H9 (cell line): ENCODE results near the gene PGGHG. TPM values are rescaled to one million over a fixed set of nuclear protein-coding genes. Genes with fewer than 3 reads are reported as not detected.

Source experiments
- DNase-seq: peaks from one replicate; pipeline ENCODE4 v3.0.0-alpha.2; 2017
- H2AFZ ChIP-seq: one replicate; pipeline ENCODE4 v1.6.1; 2013; ENCODE audit warnings: mild to moderate bottlenecking, low read length, control low read depth, moderate library complexity
- H2AK5ac ChIP-seq: 2 replicates; pipeline ENCODE4 v1.6.1; 2013; ENCODE audit warnings: low read length, control low read depth, mixed read lengths; ENCODE audit not compliant: insufficient read length
- H2BK120ac ChIP-seq: one replicate; pipeline ENCODE4 v1.6.1; 2013; ENCODE audit warnings: low read depth, mild to moderate bottlenecking, low read length, control low read depth, inconsistent platforms; ENCODE audit not compliant: poor library complexity, severe bottlenecking
- H2BK12ac ChIP-seq: 2 replicates; pipeline ENCODE4 v1.6.1; 2013; ENCODE audit warnings: low read length, control low read depth, mixed read lengths, low read depth; ENCODE audit not compliant: insufficient read length
- H2BK15ac ChIP-seq: 2 replicates; pipeline ENCODE4 v1.6.1; 2013; ENCODE audit warnings: low read depth, low read length, control low read depth
- H2BK20ac ChIP-seq: one replicate; pipeline ENCODE4 v1.6.1; 2013; ENCODE audit warnings: low read depth, mild to moderate bottlenecking, low read length, control low read depth, inconsistent platforms; ENCODE audit not compliant: poor library complexity, severe bottlenecking
- H2BK5ac ChIP-seq: 2 replicates; pipeline ENCODE4 v1.6.1; 2013; ENCODE audit warnings: low read length, control low read depth, mixed read lengths; ENCODE audit not compliant: insufficient read length
- H3K14ac ChIP-seq: 2 replicates; pipeline ENCODE4 v1.6.1; 2013; ENCODE audit warnings: low read length, control low read depth; ENCODE audit not compliant: insufficient read depth
- H3K18ac ChIP-seq: 2 replicates; pipeline ENCODE4 v1.6.1; 2013; ENCODE audit warnings: low read depth, mild to moderate bottlenecking, mixed read lengths, low read length, control low read depth; ENCODE audit not compliant: insufficient read length
- H3K23ac ChIP-seq: 2 replicates; pipeline ENCODE4 v1.6.1; 2013; ENCODE audit warnings: low read length, control low read depth, mixed read lengths, low read depth; ENCODE audit not compliant: insufficient read length
- H3K23me2 ChIP-seq: 2 replicates; pipeline ENCODE4 v1.6.1; 2013; ENCODE audit warnings: low read depth, mild to moderate bottlenecking, mixed read lengths, low read length, control low read depth; ENCODE audit not compliant: insufficient read length, poor library complexity, severe bottlenecking
- H3K27ac ChIP-seq: 2 replicates; pipeline ENCODE4 v1.5.1; 2013; ENCODE audit warnings: low read length, control low read depth, mixed read lengths, low read depth; ENCODE audit not compliant: insufficient read length
- H3K27me3 ChIP-seq: 2 replicates; pipeline ENCODE4 v1.6.1; 2013; ENCODE audit warnings: low read length, control low read depth, inconsistent platforms; ENCODE audit not compliant: insufficient read depth
- H3K4ac ChIP-seq: 2 replicates; pipeline ENCODE4 v1.6.1; 2013; ENCODE audit warnings: low read depth, mild to moderate bottlenecking, control low read depth, inconsistent platforms, low read length, moderate library complexity
- H3K4me1 ChIP-seq: 2 replicates; pipeline ENCODE4 v1.6.1; 2013; ENCODE audit warnings: low read length, control low read depth, inconsistent platforms; ENCODE audit not compliant: insufficient read depth
- H3K4me2 ChIP-seq: 2 replicates; pipeline ENCODE4 v1.6.1; 2013; ENCODE audit warnings: low read length, control low read depth, mixed read lengths; ENCODE audit not compliant: insufficient read length, insufficient read depth
- H3K56ac ChIP-seq: 2 replicates; pipeline ENCODE4 v1.6.1; 2013; ENCODE audit warnings: low read depth, mild to moderate bottlenecking, mixed read lengths, low read length, control low read depth; ENCODE audit not compliant: insufficient read length
- H3K79me1 ChIP-seq: 2 replicates; pipeline ENCODE4 v1.6.1; 2013; ENCODE audit warnings: low read depth, mild to moderate bottlenecking, moderate library complexity, low read length, control low read depth, inconsistent platforms; ENCODE audit not compliant: insufficient read depth, poor library complexity, severe bottlenecking
- H3K79me2 ChIP-seq: 2 replicates; pipeline ENCODE4 v1.6.1; 2013; ENCODE audit warnings: low read length, control low read depth, inconsistent platforms; ENCODE audit not compliant: insufficient read depth
- H3K9ac ChIP-seq: 2 replicates; pipeline ENCODE4 v1.6.1; 2013; ENCODE audit warnings: low read length, control low read depth, mixed read lengths; ENCODE audit not compliant: insufficient read length; ENCODE audit errors: extremely low read depth
- H3K9me3 ChIP-seq: one replicate; pipeline ENCODE4 v1.6.1; 2013; ENCODE audit warnings: low read depth, low read length, inconsistent platforms; ENCODE audit not compliant: control insufficient read depth
- H3T11ph ChIP-seq: one replicate; pipeline ENCODE4 v1.6.1; 2013; ENCODE audit warnings: mild to moderate bottlenecking, low read length, control low read depth, inconsistent platforms
- H4K20me1 ChIP-seq: one replicate; pipeline ENCODE4 v1.6.1; 2013; ENCODE audit not compliant: control insufficient read depth, insufficient read length, insufficient read depth
- H4K5ac ChIP-seq: 2 replicates; pipeline ENCODE4 v1.6.1; 2013; ENCODE audit warnings: low read depth, mild to moderate bottlenecking, mixed read lengths, low read length, control low read depth; ENCODE audit not compliant: insufficient read length
- H4K8ac ChIP-seq: replicated peaks from 2 replicates; pipeline ENCODE4 v1.6.1; 2013; ENCODE audit warnings: low read length, control low read depth, mixed read lengths, low read depth; ENCODE audit not compliant: insufficient read length
- H4K91ac ChIP-seq: 2 replicates; pipeline ENCODE4 v1.6.1; 2013; ENCODE audit warnings: low read depth, mild to moderate bottlenecking, moderate library complexity, mixed read lengths, low read length, control low read depth; ENCODE audit not compliant: insufficient read length
- H3K27ac Mint-ChIP-seq, 3 experiments: 2 replicates in 2 of 3; 3 replicates in 1 of 3; pipeline ENCODE4 v1.8.0; 2020 to 2021; ENCODE audit warnings: mixed read lengths in 3 of 3, mild to moderate bottlenecking in 1 of 3, moderate library complexity in 1 of 3
- H3K27me3 Mint-ChIP-seq: 2 replicates; pipeline ENCODE4 v1.8.0; 2021; ENCODE audit warnings: low read depth, mild to moderate bottlenecking, moderate library complexity, mixed read lengths
- H3K36me3 Mint-ChIP-seq, 3 experiments: 2 replicates in 2 of 3; 3 replicates in 1 of 3; pipeline ENCODE4 v1.8.0; 2020 to 2021; ENCODE audit warnings: low read depth in 3 of 3, mixed read lengths in 3 of 3; ENCODE audit not compliant: insufficient read depth in 1 of 3
- H3K4me1 Mint-ChIP-seq, 2 experiments: 2 replicates each; pipeline ENCODE4 v1.8.0; 2020; ENCODE audit warnings: mixed read lengths in 2 of 2
- H3K4me3 Mint-ChIP-seq, 2 experiments: 2 replicates in 1 of 2; 3 replicates in 1 of 2; pipeline ENCODE4 v1.8.0; 2020 to 2021; ENCODE audit warnings: mild to moderate bottlenecking in 2 of 2, mixed read lengths in 2 of 2, moderate library complexity in 1 of 2
- H3K9me3 Mint-ChIP-seq, 2 experiments: 2 replicates in 1 of 2; 3 replicates in 1 of 2; pipeline ENCODE4 v1.8.0; 2020; ENCODE audit warnings: mild to moderate bottlenecking in 2 of 2, mixed read lengths in 2 of 2, moderate library complexity in 1 of 2
- CTCF ChIP-seq: fragments of 200-600 bp; sonication (generic); conservative IDR thresholded peaks from 3 replicates; pipeline ENCODE4 v1.8.0; 2021; ENCODE audit warnings: antibody characterized with exemption, mild to moderate bottlenecking
- WGBS: extraction: QIAGEN DNeasy Blood & Tissue Kit; methylation state at CpG from one replicate; pipeline ENCODE4 v1.1.7; 2013; ENCODE audit warnings: missing lambda C conversion rate, low lambda C conversion rate, mixed read lengths; ENCODE audit not compliant: insufficient read length; ENCODE audit errors: extremely low coverage; 5-methylcytosine and 5-hydroxymethylcytosine counted together
- total RNA-seq: library from RNA; stranded (reverse); gene quantifications from 2 replicates; pipeline ENCODE4 v1.2.1, GENCODE V29; 2021

Gene PGGHG
- total RNA-seq, 1 experiment from 2014 or later, result 58.3 TPM

- H2AFZ ChIP-seq, result no peak overlapping the region
- H3K4me3 Mint-ChIP-seq, result peak overlapping the region in 1 of 2 experiments; percentile 25; a peak in 2 of 5 replicates
- no peak overlapping the region for H3K23ac ChIP-seq
- H3K27me3 ChIP-seq, result no peaks in the 10 kb centered on the region
- H2BK15ac ChIP-seq, result no peak overlapping the region
- no peak overlapping the region for H3K18ac ChIP-seq
- no peaks in the 10 kb centered on the region for H3K79me1 ChIP-seq
- no peak overlapping the region; the same call in 1 of the 2 replicates for H3K14ac ChIP-seq
- no peak overlapping the region for H3K27ac ChIP-seq
- no peaks in the 10 kb centered on the region for H3K79me2 ChIP-seq
- H3K9me3 ChIP-seq, result no peaks in the 10 kb centered on the region
- peaks cover 1 to 13% (median 7%) of the 10 kb centered on the region in 3 experiments; a peak in 6 of 7 replicates for H3K36me3 Mint-ChIP-seq
- peak; percentile 79 for DNase-seq
- H3K27me3 Mint-ChIP-seq, result no peaks in the 10 kb centered on the region
- H2BK120ac ChIP-seq, result no peak overlapping the region
- no peak overlapping the region for H3T11ph ChIP-seq
- no peak overlapping the region for H4K5ac ChIP-seq
- peaks cover 4% of the 10 kb centered on the region; the same call in 1 of the 2 replicates for H3K4me1 ChIP-seq
- no peaks in the 10 kb centered on the region for H3K23me2 ChIP-seq
- no peaks in the 10 kb centered on the region for H4K20me1 ChIP-seq
- H3K9ac ChIP-seq, result no peak overlapping the region
- H3K4ac ChIP-seq, result no peak overlapping the region
- peak; percentile 54 for TF ChIP-seq CTCF
- peaks cover 37 to 52% of the 10 kb centered on the region in 2 experiments for H3K4me1 Mint-ChIP-seq
- H3K56ac ChIP-seq, result no peak overlapping the region
- no peak overlapping the region for H2BK12ac ChIP-seq
- H4K91ac ChIP-seq, result no peak overlapping the region
- WGBS, result no CpG with 5 or more reads among the region's 20 CpGs
- no peak overlapping the region for H2AK5ac ChIP-seq
- H3K27ac Mint-ChIP-seq, result peak overlapping the region; percentile 22 to 81 (median 38); a peak in 4 of 7 replicates
- peaks cover 2 to 10% of the 10 kb centered on the region in 2 experiments; a peak in 3 of 5 replicates for H3K9me3 Mint-ChIP-seq
- H2BK20ac ChIP-seq, result no peak overlapping the region
- H2BK5ac ChIP-seq, result no peak overlapping the region
- no peak overlapping the region for H4K8ac ChIP-seq
- H3K4me2 ChIP-seq, result no peak overlapping the region
These were observed 11.2 kb downstream of the PGGHG start for GRCh38 chr11:299951-300735.
